GM18868 (cell line): ENCODE measurements around the gene NUMBL.
"Not testable (repeated sequence)": the region's sequence is repeated elsewhere in the genome, so short reads cannot be mapped to it uniquely, and the experiment has no call there.

Experiments used
- ATAC-seq: cut with Tn5 transposase; IDR thresholded peaks from one replicate; pipeline ENCODE4 v1.9.1; 2021; ENCODE audit warnings: mild to moderate bottlenecking, moderate library complexity; ENCODE audit not compliant: unreplicated experiment

NUMBL gene

DNA sequence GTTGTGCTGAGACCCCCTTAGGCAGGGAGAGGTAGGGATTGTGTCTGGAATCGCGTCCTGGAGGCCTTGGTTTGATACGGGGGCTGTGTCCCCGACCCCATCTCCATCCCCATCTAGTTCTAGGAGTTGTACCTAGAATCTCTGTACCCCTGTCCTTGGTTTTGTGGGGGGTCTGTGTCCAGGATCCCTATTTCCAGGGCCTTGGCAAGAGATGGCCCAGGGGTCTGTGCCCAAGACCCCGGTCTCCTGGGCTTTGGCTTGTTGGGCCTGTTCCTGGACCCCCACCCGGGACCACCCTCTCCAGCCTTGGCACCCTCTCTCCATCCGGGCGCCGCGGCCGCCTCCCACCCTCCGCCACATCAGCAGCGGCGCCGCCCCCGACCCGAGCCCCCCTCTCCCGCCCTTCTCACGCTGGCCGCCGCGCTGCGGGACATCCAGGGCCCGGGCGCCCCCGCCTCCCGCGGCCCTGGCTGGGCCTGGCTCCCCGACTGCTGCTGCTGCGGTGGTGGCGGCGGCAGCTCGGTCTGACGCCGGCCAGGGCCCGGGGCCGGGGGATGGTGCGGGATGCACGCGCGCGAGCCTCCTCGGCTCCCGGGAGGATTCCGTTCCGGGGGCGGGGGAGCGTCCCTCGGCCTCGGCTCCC lies at the start of gene NUMBL:
TSS of gene NUMBL (minus strand) at position 602 of the 643 bp plus-strand sequence. CDS start at position 434, 168 bp downstream.
- ATAC-seq, result no peak

DNA sequence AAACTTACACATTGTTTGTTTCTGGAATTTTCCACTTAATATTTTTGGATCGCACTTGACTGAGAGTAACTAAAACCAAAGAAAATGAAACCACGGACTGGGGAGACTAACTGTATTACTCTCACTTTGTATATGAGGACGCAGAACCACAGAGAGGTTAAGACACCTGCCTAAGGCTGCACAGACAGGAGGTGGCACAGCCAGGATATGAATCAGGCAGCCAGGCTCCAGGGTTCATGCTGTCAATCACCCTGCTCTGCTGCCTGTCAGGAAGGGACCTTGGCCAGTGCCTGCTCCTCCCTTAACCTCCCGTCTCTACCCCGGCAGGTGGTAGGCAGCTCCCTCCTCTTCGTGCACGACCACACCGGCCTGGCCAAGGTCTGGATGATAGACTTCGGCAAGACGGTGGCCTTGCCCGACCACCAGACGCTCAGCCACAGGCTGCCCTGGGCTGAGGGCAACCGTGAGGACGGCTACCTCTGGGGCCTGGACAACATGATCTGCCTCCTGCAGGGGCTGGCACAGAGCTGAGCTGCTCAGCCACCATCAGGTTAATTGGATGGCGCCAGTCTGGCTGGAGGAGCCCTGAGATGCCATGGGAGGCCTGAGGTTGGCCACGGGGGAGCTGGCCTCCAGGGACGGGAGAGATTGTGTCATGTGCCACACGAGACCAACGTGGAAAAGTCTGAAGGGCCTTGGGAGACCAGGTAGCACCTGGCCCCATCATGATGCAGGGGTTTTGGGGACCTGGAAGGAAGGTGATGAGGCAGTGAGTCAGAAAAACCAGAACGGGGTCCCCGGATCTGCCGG lies 48.8 kb upstream of the NUMBL start:
- no peak for ATAC-seq

DNA sequence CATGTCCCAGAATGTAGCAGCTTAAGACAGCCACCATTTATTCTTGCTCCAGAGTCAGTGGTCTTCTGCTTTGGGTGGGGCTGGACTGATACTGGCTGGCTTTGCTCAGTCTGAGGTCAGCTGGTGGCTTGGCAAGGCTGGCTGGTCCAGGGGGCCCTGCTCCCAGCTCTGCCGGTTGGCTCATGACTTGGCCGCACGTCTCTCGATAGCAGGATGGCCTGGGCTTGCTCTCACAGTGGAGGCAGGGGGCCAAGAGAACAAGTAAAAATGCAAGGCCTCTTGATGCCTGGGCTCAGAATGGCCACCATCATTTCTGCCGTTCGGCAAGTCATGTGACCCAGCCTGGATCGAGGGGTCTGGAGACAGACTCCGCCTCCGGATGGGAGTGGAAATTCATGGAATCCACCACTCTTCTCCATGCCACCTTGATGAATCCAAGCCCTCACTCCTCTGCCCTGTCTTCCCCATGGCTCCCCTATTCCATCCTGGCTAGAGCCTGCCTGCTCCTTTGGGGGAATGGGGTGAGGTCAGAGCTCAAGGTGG lies 46.7 kb upstream of the NUMBL start:
- ATAC-seq, result no peak

DNA sequence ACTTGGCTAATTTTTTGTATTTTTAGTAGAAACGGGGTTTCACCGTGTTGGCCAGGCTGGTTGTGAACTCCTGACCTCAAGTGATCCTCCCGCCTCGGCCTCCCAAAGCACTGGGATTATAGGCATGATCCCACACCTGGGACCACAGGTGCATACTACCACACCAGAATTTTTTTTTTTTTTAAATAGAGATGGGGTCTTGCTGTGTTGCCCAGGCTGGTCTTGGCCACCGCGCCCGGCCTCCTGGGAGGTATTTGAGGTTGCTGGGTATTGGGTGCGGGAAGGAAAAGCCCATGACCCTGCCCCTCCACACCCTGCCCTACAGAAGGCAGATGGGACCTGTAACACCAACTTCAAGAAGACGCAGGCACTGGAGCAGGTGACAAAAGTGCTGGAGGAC lies 46.2 kb upstream of the NUMBL start:
- no peak for ATAC-seq

- ATAC-seq, result no peak
These were observed 44.7 kb upstream of the NUMBL start for GRCh38 chr19:40735013-40735771.

DNA sequence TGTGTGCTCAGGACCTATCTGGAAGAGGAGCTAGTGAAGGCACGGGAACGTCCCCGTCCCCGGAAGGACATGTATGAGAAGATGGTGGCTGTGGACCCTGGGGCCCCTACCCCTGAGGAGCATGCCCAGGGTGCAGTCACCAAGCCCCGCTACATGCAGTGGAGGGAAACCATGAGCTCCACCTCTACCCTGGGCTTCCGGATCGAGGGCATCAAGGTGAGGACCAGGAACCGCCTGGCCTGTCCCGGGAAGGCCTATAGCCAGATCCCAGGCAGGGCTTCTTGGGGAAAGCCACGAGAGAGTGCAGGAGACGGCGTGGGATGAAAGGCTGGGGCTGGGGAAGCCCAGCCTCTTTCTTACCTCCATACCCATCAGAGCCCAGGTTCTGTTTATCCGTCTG lies 42.7 kb upstream of the NUMBL start:
- ATAC-seq, result no peak

DNA sequence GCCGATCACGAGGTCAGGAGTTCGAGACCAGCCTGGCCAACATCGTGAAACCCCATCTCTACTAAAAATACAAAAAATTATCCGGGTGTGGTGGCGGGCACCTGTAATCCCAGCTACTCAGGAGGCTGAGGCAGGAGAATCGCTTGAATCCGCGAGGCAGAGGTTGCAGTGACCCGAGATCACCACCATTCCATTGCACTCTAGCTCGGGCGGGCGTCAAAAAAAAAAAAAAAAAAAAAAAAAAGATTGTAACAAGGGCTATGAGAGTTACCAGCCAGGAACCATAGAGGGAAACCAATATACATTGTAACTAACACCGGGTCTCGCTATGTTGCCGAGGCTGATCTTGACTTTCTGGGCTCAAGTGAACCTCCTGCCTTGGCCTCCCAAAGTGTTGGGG lies 41.9 kb upstream of the NUMBL start:
- ATAC-seq, result not testable (repeated sequence)

GRCh38 chr19:40730065-40730464 lies 39.6 kb upstream of the NUMBL start:
- ATAC-seq, result not testable (repeated sequence)

- ATAC-seq, result no peak
These were observed 35.8 kb upstream of the NUMBL start for GRCh38 chr19:40726279-40726678.

DNA sequence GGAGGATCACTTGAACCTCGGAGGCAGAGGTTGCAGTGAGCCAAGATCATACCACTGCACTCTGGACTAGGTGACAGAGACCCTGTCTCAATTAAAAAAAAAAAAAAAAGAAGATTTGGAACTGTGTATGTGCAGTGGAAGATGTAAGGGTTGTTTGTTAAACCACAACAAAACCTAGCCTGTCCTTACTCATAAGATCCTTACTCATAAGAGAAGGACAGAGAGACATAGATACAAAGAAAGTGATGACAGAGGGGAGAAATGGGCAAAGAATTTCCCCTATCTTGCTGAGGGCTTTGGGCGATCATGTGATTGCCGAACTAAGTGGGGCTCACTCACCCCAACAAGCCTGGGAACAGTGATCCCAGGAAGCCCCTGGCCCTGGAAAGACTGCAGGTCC lies 34.4 kb upstream of the NUMBL start:
- ATAC-seq, result no peak

DNA sequence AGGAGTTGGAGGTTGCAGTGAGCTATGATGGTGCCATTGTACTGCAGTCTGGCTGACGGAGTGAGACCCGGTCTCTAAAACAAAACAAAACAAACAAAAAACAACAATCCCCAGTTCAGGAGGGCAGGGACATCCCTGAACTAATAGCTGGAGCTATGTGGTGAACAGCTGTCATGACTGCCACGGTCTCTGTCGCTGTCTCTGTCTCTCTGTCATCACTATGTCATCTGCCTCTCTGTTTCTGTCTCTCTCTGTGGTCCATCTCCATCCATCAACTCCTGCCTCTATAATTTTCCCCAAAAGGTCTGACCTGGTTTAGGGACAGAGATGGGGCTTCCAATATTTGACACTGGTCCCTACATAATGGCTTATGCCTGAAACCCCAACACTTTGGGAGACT lies 33.9 kb upstream of the NUMBL start:
- ATAC-seq, result no peak

DNA sequence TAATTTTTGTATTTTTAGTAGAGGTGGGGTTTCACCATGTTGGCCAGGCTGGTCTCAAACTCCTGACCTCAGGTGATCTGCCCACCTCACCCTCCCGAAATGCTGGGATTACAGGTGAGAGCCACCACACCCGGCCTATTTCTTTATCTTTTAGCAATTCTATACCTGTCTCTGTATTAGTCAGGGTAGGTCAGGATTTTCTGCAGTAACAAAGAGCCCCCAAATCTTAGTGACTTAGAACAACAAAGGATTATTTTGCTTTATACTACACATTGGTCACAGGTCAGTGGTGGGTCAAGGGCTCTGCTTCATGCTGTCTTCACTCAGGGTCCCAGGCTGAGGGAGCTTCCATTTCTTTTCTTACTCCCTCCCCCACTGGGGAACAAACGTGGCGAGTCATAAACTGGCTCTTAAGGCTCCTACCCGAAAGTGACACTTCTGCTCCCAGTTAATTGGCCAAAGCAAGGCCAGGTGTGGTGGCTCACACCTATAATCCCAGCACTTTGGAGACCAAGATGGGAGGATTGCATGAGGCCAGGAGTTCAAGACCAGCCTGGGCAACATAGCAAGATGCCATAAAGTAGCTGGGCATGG lies 33.3 kb upstream of the NUMBL start:
- ATAC-seq, result no peak

GRCh38 chr19:40721936-40722661 lies 31.6 kb upstream of the NUMBL start:
- no peak for ATAC-seq

- no peak for ATAC-seq
These were observed 30.7 kb upstream of the NUMBL start for GRCh38 chr19:40721140-40721486.

- ATAC-seq, result no peak
These were observed 29.0 kb upstream of the NUMBL start for GRCh38 chr19:40719414-40719894.

- no peak for ATAC-seq
These were observed 28.4 kb upstream of the NUMBL start for GRCh38 chr19:40718774-40719391.

DNA sequence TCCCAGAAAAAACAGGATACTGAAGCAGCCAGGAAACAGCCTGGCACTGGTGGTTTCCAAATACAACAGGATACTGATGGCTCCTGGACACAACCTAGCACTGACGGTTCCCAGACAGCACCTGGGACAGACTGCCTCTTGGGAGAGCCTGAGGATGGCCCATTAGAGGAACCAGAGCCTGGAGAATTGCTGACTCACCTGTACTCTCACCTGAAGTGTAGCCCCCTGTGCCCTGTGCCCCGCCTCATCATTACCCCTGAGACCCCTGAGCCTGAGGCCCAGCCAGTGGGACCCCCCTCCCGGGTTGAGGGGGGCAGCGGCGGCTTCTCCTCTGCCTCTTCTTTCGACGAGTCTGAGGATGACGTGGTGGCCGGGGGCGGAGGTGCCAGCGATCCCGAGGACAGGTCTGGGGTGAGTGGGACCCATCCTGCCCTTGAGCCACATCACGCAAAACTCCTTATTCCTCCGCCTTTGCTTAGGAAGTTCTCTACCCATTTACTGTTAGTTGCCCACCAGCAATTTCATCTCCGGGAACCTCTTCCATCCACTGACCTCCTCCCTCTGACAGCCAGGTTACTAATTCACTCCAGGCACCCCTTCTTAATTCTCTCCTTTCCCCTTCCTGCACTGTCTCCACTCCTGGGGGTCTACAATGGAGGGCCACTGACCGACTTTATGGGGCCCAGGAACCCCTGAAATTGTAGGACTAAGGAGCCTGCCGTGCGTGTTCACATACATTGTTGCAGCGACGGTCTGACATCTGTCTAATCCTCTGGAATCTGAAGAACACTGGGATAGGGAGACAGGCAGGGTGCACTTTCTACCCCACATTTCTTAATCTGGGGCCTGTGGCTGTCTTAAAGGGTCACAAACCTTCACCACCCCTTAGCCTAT lies 27.7 kb upstream of the NUMBL start:
- ATAC-seq, result no peak

- no peak for ATAC-seq
These were observed 27.0 kb upstream of the NUMBL start for GRCh38 chr19:40717325-40717879.
